GM18870 (cell line): ENCODE results near the gene TBC1D24.
A peak's percentile ranks its signal among the peaks of the same experiment; 100 is the strongest.

ENCODE experiments used
- ATAC-seq: cut with Tn5 transposase; IDR thresholded peaks from one replicate; pipeline ENCODE4 v1.9.1; 2021; ENCODE audit warnings: moderate library complexity; ENCODE audit not compliant: unreplicated experiment

Gene TBC1D24

GRCh38 chr16:2498531-2499253 is 23.8 kb downstream of the TBC1D24 start:
- no peak for ATAC-seq

GRCh38 chr16:2499454-2499853 is 24.5 kb downstream of the TBC1D24 start:
- no peak for ATAC-seq

- ATAC-seq, result no peak
Observed at GRCh38 chr16:2499890-2500429, 25.0 kb downstream of the TBC1D24 start.

DNA sequence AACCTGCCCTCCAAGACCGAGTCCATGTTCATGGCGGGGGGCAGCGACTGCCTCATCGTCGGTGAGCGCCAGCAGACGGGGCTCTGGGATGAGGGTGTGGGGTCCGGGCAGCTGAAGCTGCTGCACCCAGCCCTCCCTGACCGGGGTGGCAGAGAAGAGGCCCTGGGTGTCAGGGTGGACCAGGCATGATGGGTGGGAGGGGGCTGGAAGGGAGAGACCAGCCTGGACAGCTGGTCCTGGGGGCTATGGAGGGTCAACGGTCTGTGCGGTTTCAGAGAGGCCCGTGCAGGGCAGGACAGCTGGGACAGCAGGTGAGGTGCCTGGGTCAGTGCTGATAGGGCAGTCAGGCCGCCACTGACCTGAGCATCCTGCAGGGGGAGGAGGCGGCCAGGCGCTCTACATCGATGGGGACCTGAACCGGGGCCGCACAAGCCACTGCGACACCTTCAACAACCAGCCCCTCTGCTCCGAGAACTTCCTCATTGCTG is 25.5 kb downstream of the TBC1D24 start:
- ATAC-seq, result no peak

DNA sequence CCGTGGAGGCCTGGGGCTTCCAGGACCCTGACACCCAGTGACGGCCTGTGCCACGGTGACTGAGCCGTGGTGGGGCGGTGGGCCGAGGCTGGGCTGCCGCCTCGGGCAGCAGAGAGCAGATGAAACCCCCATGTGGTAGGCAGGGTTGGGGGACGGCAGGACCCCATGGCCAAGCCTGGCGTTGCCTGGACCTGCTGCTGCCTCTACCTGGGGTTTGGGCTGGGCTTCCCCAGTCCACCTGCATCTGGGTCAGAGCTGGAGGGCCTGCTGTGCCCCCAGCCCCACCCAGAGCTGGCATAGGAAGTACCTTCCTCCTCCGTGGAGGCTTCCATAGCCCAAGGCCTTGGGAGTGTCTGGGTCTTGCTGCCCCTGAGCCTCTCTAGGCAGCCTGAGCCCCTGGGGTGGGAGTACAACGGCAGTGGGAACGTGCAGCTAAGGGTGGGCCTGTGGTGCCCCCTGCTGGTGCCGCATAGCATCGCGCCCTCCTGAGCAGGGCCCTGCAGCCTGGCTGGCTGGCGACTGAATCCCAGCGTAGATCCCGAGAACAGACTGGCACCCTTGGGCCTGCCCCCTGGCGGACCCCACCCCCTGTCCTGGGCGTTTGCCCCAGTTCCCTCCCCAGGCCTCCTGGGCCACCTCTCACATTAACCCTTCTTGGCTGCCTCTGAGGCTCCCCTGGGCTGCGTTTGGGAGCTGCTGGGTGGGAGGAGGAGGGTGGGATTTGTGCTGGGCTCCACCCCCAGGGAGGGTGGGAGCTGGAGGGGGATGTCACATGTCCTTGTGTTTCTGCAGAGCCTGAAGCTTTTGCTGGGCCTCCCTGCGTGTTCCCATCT is 26.2 kb downstream of the TBC1D24 start:
- ATAC-seq, result no peak

DNA sequence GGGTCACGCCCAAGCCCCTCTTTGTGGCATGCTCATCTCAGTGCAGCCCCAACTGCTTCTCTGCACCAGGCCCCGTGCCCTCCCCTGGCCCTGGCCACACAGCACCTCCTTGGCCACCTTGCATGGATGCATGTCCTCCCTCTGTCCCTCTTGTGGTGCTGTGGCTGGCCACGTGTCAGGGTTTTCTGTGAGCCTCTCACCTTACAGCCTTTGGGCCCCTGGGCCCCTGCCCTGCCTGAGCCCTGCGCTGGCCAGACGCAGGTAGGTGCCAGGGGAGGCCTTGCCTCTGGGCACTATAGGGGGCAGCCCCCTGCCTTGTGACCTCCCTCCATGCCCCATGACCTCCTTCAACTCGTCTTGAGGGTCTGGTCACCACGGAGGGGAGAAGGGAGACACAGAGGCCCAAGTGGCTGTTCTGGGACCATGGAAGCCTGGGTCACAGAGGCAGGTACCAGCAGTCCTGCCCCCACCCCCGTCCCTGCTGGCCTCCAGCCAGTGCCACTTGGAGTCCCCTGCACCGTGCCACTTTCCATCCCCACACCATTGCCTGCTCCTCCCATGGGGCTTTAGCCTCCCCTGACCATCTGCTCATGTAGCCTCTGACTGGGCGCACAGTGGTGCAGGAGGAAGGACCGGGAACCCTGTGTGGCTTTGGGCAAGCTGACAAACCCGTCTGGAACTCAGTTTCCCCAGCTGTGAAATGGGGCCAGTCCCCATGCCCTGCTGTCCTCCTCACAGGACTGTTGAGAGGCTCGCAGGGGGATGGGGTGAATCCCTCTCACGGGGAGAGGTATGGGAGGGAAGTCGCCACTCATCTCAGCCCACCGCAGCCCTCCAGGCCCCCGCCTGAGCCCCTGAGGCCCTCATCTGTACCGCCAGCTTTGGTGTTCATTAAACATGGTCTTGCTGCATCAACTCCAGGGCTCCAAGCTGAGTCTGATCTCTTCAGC is 27.3 kb downstream of the TBC1D24 start:
- ATAC-seq, result no peak

DNA sequence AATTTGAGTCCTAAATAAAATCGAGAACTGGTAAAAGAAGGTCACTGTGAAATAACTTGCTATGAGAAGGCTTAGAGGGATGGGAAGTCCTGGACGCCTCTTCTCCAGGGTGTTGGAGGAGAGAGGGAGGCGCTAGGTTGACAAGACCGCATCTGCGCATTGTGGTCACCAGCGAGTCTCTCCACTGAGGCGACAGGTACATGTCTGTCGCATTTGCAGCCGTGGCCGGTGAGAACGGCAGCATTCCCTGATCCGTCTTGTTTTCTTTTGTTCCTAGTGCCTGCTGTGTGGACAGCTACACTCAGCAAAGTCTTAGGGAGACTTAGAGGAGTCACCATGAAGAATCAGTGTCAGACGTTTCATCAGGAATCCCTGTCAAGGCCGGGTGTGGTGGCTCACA is 30.8 kb downstream of the TBC1D24 start:
- no peak for ATAC-seq

- no peak for ATAC-seq
Observed at GRCh38 chr16:2507052-2507659, 32.2 kb downstream of the TBC1D24 start.

- no peak for ATAC-seq
Observed at GRCh38 chr16:2507665-2508064, 32.7 kb downstream of the TBC1D24 start.

- no peak for ATAC-seq
Observed at GRCh38 chr16:2508722-2509400, 33.9 kb downstream of the TBC1D24 start.

- ATAC-seq, result no peak
Observed at GRCh38 chr16:2511128-2511800, 36.3 kb downstream of the TBC1D24 start.

GRCh38 chr16:2511996-2512734 is 37.2 kb downstream of the TBC1D24 start:
- ATAC-seq, result no peak

GRCh38 chr16:2512735-2513404 is 37.9 kb downstream of the TBC1D24 start:
- ATAC-seq, result no peak

GRCh38 chr16:2513405-2514332 is 38.7 kb downstream of the TBC1D24 start, which contains the start of gene ATP6V0C:
TSS of gene ATP6V0C (plus strand) at chr16:2513952. CDS start at chr16:2514104, 152 bp downstream.
- ATAC-seq, result peak; percentile 40

DNA sequence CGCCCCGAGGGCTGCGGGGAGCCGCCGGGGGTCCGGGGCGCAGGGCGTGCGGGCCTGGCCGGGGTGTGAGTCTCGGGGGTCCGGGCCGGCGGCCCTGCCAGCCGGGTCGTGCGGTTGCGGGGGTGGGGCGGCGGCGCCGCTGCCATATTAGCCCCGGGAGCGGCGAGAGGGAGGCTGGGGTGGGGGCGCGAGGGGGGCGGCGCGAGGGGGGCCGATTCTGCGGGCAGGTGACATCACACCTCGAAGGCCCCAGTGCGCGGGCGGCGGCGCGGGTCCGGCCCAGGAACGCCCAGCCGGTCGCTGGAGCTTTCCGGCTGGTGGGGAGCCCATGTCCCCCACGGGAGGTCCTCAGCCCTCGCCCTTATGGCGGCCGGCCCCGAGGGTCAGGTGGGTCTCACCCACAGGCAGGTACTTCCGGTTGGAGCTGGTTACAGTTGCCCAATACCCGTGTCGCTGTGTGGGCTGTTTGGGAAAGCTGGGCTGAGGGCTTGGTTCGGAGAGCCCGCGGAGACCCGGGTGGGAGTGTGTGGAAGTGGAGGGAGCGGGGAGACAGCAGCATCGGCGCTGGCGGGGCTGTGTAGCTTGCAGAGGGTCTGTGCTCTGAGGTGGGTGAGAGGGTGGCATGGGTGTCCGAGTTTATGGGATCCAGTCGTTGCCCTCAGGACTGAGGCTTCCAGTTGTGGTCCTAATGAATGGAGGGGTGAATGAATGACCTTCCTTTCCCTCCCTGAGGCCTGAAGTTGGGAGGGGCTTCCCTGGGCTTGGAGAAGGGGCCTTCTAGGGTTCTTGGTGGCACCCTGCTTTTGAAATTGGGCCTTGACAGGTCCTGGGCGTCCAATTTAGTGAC is 39.6 kb downstream of the TBC1D24 start:
- no peak for ATAC-seq
